Muscle of arm (tissue), 12 donors: ENCODE measurements around the gene MEGF9. TPM values are rescaled to one million over a fixed set of nuclear protein-coding genes. Genes with fewer than 3 reads are reported as not detected.
A peak's percentile ranks its signal among the peaks of the same experiment; 100 is the strongest.

Experiments
- DNase-seq: peaks from one replicate; pipeline ENCODE4 v3.0.0-alpha.2; 2013
- polyA plus RNA-seq, 12 donors: library from polyadenylated mRNA; unstranded; fragments of 120-200 nt; gene quantifications; one replicate each; pipeline ENCODE4 v1.2.1, GENCODE V29; 2013; ENCODE audit not compliant: insufficient read length in 12 of 12

MEGF9 gene
- polyA plus RNA-seq, 12 donors = 6.5 to 16.9 (median 8.0) TPM; not detected in 1

DNA sequence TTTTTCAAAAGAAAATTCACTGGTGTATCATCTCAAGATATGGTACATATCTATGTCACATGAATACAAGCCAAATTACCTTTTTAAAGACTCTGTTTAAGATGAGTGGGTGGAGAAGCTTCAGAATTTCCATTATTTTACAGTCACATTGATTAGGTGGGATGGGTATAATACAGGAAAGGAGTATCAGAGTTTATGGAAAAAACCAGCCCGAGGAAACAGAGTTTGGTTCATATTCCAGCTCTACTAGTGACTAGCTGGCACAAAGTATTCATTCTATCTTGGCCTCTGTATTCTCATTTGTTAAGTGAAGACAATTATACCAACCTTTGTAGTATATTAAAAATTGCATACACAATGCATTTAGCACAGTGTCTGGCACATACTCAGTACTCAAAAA lies 87.8 kb downstream of the MEGF9 start:
- no peak for DNase-seq

DNA sequence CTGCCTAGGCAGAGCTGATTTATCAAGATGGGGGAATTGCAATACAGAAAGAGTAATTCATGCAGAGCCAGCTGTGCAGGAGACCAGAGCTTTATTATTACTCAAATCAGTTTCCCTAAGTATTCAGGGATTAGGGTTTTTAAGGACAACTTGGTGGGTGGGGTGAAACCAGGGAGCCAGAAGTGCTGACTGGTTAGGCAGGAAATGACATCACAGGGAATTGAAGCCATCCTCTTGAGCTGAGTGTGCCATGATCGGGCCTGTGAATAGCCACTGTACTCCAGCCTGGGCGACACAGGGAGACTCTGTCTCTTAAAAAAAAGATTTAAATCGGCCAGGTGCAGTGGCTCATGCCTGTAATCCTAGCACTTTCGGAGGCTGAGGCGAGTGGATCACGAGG lies 89.0 kb downstream of the MEGF9 start:
- DNase-seq = no peak

DNA sequence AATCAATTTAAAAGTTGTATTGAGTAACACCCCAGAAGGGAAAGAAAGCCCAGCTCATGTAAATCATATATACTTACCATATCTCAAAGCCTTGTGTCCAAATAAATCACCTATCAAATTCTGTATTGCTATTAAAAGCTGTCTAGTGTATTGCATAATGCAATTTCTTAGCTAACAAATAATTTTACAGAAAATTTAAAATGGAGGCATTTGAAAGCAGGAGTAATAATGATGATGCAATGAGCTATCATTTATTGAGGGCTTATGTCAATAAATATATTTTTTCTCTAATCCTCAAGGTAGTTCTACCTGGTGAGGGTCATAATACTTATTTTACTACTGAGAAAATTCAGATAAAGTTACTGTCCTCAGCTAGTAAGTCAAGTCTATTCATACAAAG lies 91.5 kb downstream of the MEGF9 start:
- no peak for DNase-seq

DNA sequence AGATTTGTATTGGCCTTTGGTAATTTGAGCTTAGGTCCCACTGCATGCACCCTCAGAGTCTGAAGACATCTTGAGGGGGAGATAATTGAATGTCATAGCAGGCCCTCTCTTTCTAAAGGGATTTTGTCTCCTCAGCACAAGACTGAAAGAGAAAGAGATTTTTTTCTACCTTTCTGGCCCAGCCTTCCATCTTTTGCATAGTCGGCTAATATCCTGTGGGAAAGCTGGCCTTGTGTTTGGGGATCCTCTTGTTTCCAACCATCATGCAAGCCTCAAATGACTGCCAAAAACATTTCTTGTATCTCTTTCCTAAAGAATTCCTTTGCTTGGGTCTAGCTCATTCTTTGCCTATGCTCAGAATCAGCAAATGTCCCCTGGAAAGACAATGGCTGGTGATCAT lies 92.3 kb downstream of the MEGF9 start:
- DNase-seq = no peak

DNA sequence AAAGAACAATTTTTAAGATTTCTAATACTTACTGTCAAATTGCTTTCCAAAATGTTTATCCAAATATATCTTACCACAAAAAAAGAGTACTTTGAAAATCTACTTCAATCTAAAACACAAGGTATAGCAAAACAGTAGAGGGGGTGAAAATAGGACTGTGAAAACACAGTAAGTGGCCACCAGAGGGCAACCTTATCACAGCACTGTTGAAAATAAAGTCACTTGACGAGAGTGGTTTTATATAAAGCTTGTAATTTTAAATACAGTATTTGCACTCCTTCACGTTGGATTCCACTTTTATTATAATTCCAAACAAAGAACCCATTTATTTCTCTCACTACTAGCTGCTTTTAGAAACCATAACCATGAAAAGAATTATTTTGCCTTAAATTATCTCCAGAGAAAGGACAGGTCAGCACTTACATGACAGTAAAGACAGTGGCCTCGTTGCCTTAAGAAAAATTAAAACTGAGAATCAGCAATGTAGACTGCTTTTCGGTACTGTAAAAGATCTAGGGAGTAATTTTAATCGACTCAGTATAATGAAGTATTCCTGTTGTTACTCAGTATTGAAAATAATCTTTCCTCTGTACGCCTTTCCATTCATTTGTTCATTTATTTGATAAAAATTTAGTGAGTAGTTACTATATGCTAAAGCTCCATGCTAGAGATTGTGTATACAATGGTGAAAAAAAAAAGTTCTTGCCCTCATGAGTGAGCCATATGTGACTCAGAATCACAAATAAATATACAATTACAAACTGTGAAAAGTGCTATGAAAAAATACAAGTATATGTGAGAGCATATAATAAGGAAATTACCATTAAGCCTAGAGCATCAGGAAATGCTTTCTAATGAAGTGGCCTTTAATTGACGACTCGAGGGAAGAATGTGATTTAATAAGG lies 94.3 kb downstream of the MEGF9 start:
- peak; percentile 67 for DNase-seq

DNA sequence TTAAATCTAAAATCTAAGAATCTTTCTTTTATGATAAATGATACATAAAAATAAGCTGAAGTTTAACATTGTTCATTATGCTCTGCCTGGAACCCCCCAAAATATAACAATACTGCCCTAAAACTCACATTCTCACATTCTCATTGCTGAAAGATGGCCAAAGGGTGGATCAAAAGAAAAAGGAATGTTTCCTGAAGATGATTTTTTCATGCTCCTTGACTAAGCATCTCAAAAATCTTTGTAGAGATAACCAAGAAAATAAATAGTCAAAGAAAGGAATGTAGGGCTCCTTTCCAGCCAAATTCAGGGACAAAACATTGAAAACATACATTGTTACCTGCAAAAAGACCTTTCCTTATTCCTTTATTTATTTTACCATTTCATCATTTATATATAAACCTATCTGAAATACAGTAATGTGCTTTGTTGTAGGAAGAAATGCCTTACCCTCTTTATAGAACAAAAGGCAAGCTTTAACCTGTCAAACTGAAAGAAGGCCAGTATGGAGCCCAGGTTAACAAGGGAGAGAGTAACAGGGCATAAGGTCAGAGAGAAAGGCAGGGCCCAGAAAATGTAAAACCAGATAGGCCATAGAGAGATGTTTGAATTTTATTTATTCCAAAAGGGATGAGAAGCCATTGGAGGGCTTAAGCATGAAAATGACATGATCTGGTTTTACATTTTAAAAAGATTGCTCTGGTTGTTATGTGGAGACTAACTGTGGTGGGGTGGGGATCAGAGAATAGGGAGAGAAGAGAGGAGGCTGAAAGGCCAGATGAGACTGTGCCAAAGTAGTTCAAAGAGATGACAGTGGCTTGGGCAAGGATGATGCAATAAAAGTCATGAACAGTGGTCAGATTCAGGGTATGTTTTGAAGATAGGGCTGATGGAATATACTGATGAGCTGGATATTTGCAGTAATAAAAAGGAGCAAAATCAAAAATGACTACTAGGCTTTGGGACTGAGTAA lies 97.0 kb downstream of the MEGF9 start:
- no peak for DNase-seq

DNA sequence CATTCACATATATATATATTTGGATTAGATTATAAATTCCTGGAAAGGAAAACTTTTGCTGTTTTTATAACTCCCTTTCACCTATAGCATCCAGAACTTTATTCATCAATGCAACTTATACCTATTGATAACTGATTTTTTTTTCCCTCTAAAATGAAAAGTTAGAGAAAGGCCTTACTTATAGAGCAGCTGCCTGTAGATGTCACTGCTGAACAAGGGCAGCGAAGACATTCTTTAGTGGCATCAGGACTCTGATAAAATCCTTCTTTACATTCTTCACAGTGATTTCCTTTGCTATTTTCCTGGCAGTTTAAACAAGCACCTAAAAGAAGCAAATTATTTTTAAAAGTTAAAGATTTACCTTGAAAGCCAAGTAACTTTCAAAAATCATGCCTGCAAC lies 102.1 kb downstream of the MEGF9 start:
- DNase-seq = no peak

DNA sequence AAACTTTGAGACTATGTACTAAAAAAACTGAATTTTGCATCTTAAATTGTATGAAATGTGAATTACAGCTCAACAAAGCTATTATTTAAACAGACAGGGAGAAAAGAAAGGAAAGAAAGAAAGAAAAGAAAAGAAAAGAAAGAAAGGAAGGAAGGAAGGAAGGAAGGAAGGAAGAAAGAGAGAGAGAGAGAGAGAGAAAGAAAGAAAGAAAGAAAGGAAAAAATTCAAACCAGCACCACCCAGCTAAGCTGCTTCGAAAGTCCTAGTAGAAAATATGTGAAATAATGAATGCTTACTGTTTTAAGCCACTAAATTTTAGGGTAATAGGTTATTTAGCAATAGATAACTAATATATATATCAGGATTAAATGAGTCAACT lies 102.6 kb downstream of the MEGF9 start:
- DNase-seq = no peak

DNA sequence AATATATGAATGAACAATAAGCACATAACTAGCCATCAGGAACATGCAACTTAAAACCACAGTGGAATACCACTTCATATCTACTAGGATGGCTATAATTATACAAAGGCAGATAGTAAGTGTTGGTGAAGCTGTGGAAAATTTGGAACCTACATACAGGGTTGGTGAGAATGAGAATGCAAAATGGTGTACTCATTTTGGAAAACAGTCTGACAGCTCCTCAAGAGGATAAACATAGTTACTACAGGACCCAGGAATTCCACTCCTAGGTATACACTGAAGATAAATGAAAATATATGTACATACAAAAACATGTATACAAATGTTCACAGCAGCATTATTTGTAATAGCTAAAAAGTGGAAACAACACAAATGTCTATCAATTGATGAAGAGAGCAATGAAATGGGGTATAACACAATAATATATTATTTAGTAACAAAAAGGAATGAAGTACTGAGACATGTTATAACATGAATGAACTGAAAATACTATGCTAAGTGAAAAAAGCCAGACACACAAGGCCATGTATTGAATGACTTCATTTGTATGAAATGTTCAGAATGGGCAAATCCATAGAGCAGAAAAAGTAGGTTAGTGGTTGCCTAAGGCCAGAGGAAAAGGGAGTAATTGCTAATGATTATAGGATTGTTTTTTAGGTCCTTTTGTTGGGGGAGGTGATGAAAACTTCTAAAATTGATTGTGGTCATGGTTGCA lies 103.1 kb downstream of the MEGF9 start:
- DNase-seq = no peak

DNA sequence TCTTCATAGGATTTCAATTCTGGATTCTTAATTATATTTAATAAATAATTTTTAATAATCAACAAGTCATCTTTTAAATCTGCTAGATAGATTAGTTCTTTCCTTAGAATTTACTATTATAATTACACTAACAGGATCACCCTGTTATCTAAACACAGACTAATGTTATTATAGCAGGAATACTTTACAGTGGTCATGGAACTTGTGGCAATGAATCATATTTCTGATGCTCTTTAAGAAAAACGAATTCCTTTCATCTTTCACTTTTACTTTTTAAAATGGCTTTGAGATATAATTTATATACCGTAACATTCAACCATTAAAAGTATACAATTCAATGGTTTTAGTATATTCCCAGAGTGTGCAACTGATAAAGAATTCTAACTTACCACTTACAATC lies 104.6 kb downstream of the MEGF9 start:
- no peak for DNase-seq

- DNase-seq = no peak
Measured at GRCh38 chr9:120608421-120608820, 105.8 kb downstream of the MEGF9 start.

GRCh38 chr9:120603591-120603990 lies 110.7 kb downstream of the MEGF9 start:
- no peak for DNase-seq

DNA sequence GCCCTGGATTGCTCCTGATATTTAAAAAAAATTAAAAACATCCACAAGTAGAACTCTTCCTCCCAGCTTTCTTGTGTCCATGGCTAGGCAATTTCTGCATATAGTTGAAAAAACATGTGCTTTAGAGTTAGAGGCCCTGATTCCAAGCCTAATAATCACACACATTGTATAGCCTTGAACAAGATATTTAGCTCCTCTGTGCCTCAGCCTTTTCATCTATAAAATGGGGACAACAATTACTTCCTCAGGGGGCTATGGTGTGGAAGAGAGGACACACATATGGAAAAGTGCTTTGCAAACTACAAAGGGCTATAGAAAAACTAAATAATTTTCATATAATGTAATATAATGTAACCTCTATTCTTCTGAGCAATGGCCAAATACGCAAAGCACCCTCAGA lies 111.3 kb downstream of the MEGF9 start:
- DNase-seq = no peak

- no peak for DNase-seq
Measured at GRCh38 chr9:120593955-120594277, 120.4 kb downstream of the MEGF9 start.

DNA sequence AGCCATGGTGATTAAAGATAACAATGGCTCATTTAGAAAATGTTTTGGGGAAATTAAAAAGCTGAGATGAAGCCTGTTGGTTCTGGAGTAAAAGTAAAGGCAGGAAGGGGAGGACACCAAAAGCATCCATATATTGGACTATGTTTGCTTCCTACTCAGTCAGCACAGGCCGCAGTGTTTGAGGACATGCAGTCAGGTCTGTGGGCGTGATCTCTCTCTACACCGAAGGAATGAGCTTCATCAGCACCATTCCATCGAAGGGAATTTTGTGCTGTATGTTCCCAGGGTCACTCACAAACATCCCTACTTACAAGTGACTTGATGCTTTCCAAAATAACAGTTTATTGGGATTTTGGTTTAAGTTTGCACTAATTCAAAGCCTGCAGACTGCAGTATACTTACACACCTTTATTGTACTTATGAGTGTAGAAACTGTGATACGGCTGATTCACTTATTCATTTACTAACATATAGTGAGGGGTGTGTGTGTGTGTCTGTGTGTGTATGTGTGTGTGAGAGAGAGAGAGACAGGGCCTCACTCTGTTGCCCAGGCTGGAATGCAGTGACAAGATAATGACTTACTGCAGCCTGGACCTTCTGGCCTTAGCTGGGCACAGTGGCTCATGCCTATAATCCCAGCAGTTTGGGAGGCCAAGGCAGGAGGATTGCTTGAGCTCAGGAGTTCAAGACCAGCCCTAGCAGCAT lies 120.9 kb downstream of the MEGF9 start:
- no peak for DNase-seq

- DNase-seq = no peak
Measured at GRCh38 chr9:120592210-120592609, 122.1 kb downstream of the MEGF9 start.

DNA sequence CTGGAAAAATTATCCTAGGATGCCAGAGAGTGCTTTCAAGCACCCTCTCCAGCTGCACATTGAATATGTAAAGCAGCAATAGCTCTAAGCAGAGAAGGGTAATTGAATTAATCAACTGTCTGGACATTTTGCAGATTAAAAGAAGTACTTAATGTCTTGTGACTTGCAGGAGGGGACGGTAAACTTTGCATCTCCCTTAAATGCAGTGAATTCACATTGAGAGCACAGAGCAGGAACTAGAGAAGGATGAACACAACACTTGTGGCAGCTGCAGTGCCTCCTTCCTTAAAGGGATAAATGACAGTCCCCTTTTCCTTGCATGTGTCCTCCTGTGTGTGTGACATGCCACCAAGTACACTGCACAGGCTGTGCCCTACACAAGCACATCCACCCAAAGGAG lies 126.9 kb downstream of the MEGF9 start:
- DNase-seq = no peak

DNA sequence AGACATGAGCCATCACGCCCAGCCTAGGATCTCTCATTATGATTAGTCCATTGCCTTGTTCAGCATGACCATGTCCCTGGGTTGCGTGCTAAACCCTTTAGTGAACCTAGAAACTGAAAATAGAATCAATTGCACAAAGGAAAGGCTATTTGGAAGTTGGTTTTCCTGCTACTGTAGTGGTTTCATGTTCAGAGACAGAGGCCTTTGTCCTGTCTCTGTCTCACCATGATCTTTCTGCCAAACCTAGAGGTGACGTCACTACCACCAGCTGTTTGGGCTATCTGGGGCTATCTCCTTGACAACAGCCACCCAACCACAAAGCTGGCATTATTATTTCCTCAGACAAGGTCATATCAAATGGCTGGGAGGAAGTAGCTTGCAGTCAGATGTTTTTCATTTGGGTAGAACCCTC lies 130.3 kb downstream of the MEGF9 start:
- DNase-seq = peak; percentile 52

- peak; percentile 96 for DNase-seq
Measured at GRCh38 chr9:120580051-120580896, 134.0 kb downstream of the MEGF9 start, which contains the start of gene CDK5RAP2. CDK5RAP2 (minus strand) TSS chr9:120580167; CDS start chr9:120579978, 189 bp downstream.
